ENCODE data around the gene A4GALT.

The A4GALT gene

GRCh38 chr22:42700901-42701300, 19.8 kb downstream of the A4GALT start:
- no peak for DNase-seq

GRCh38 chr22:42700355-42700754, 20.3 kb downstream of the A4GALT start:
- no peak for DNase-seq

GRCh38 chr22:42699976-42700352, 20.7 kb downstream of the A4GALT start:
- no peak for DNase-seq

- DNase-seq: no peak
These were observed 21.2 kb downstream of the A4GALT start for GRCh38 chr22:42699281-42699975.

GRCh38 chr22:42697542-42698013, 23.1 kb downstream of the A4GALT start:
- peak in 1 of 14 donors; percentile 12 for DNase-seq

- DNase-seq: no peak
These were observed 24.2 kb downstream of the A4GALT start for GRCh38 chr22:42696331-42696967.

- peak in 7 of 14 donors; percentile 11 to 65 (median 34) for DNase-seq
These were observed 25.4 kb downstream of the A4GALT start for GRCh38 chr22:42695294-42695693.

GRCh38 chr22:42693763-42694683, 26.6 kb downstream of the A4GALT start:
- no peak for DNase-seq

GRCh38 chr22:42693055-42693762, 27.5 kb downstream of the A4GALT start:
- DNase-seq: no peak

- no peak for DNase-seq
These were observed 28.2 kb downstream of the A4GALT start for GRCh38 chr22:42692239-42693054.

- no peak for DNase-seq
These were observed 29.2 kb downstream of the A4GALT start for GRCh38 chr22:42691440-42691839.

GRCh38 chr22:42688241-42689211, 32.1 kb downstream of the A4GALT start:
- DNase-seq: peak in 7 of 14 donors; percentile 9 to 78 (median 28)

- DNase-seq: no peak
These were observed 33.7 kb downstream of the A4GALT start for GRCh38 chr22:42686756-42687491.

GRCh38 chr22:42685941-42686653, 34.6 kb downstream of the A4GALT start:
- DNase-seq: no peak

GRCh38 chr22:42684462-42685195, 36.0 kb downstream of the A4GALT start:
- no peak for DNase-seq

GRCh38 chr22:42683578-42684283, 36.9 kb downstream of the A4GALT start:
- DNase-seq: peak in 6 of 14 donors; percentile 21 to 71 (median 40)

GRCh38 chr22:42682113-42682851, 38.4 kb downstream of the A4GALT start:
- no peak for DNase-seq
